Neural progenitor cell (in vitro differentiated cells): Measurements from ENCODE around the gene CFAP157. TPM values are rescaled to one million over a fixed set of nuclear protein-coding genes. Genes with fewer than 3 reads are reported as not detected.

Experiments used
- DNase-seq: peaks from one replicate; pipeline ENCODE4 v3.0.0-alpha.2; 2016; ENCODE audit warnings: low spot score
- H2AFZ ChIP-seq: fragments of 200-600 bp; sonication (generic); replicated peaks from 2 replicates; pipeline ENCODE4 v1.6.1; 2016; ENCODE audit warnings: antibody characterized with exemption
- H3F3A ChIP-seq: fragments of 200-600 bp; sonication (generic); 2 replicates; pipeline ENCODE4 v1.6.1; 2016; ENCODE audit warnings: antibody characterized with exemption, low read depth
- H3K27ac ChIP-seq: fragments of 200-600 bp; sonication (generic); 2 replicates; pipeline ENCODE4 v1.5.1; 2016; ENCODE audit warnings: mild to moderate bottlenecking
- H3K27me3 ChIP-seq: fragments of 200-600 bp; sonication (generic); 2 replicates; pipeline ENCODE4 v1.6.1; 2016; ENCODE audit warnings: mild to moderate bottlenecking, moderate library complexity
- H3K36me3 ChIP-seq: fragments of 200-600 bp; sonication (generic); 2 replicates; pipeline ENCODE4 v1.5.1; 2016
- H3K4me1 ChIP-seq: fragments of 200-600 bp; sonication (generic); 2 replicates; pipeline ENCODE4 v1.6.1; 2016; ENCODE audit warnings: mixed run types
- H3K4me2 ChIP-seq: fragments of 200-600 bp; sonication (generic); 2 replicates; pipeline ENCODE4 v1.6.1; 2016
- H3K4me3 ChIP-seq: fragments of 200-600 bp; sonication (generic); 2 replicates; pipeline ENCODE4 v1.5.1; 2016
- H3K79me2 ChIP-seq: fragments of 200-600 bp; sonication (generic); 2 replicates; pipeline ENCODE4 v1.6.1; 2016; ENCODE audit warnings: low read depth
- H3K9ac ChIP-seq: fragments of 200-600 bp; sonication (generic); 2 replicates; pipeline ENCODE4 v1.6.1; 2016
- H3K9me3 ChIP-seq: fragments of 200-600 bp; sonication (generic); 2 replicates; pipeline ENCODE4 v1.5.1; 2016; ENCODE audit warnings: low read depth
- H4K20me1 ChIP-seq: fragments of 200-600 bp; sonication (generic); 2 replicates; pipeline ENCODE4 v1.6.1; 2016; ENCODE audit warnings: low read depth
- H3K27ac Mint-ChIP-seq: 3 replicates; pipeline ENCODE4 v1.8.0; 2021; ENCODE audit warnings: mixed read lengths
- H3K27me3 Mint-ChIP-seq: 2 replicates; pipeline ENCODE4 v1.8.0; 2022; ENCODE audit warnings: low read depth, mild to moderate bottlenecking, inconsistent platforms, moderate library complexity, mixed read lengths; ENCODE audit not compliant: insufficient read depth
- H3K36me3 Mint-ChIP-seq: 3 replicates; pipeline ENCODE4 v1.8.0; 2021; ENCODE audit warnings: mixed read lengths
- H3K4me1 Mint-ChIP-seq: 3 replicates; pipeline ENCODE4 v1.8.0; 2021; ENCODE audit warnings: mixed read lengths
- H3K4me3 Mint-ChIP-seq: 3 replicates; pipeline ENCODE4 v1.8.0; 2021; ENCODE audit warnings: mild to moderate bottlenecking, moderate library complexity, mixed read lengths
- H3K9me3 Mint-ChIP-seq: 3 replicates; pipeline ENCODE4 v1.8.0; 2020; ENCODE audit warnings: mixed read lengths
- CTCF ChIP-seq: fragments of 200-600 bp; sonication (generic); IDR thresholded peaks from 2 replicates; pipeline ENCODE4 v1.5.1; 2017; ENCODE audit warnings: antibody characterized with exemption, mild to moderate bottlenecking
- EZH2 ChIP-seq: fragments of 200-600 bp; sonication (generic); IDR thresholded peaks from 2 replicates; pipeline ENCODE4 v1.6.1; 2017; ENCODE audit warnings: antibody characterized with exemption, mild to moderate bottlenecking, moderate library complexity
- EZH2phosphoT487 ChIP-seq: fragments of 200-600 bp; sonication (generic); IDR thresholded peaks from 2 replicates; pipeline ENCODE4 v1.6.1; 2017; ENCODE audit warnings: antibody characterized with exemption
- total RNA-seq: library from RNA; depleted of rRNA; stranded (reverse); fragments of >200 nt; gene quantifications from 2 replicates; pipeline ENCODE4 v1.2.3, GENCODE V29; 2015; ENCODE audit warnings: low replicate concordance

CFAP157 gene
- total RNA-seq, 1 donor from 2014 or later: not detected

GRCh38 chr9:127731938-127732337 lies 25.1 kb downstream of the CFAP157 start:
- H3K9me3 Mint-ChIP-seq: no peaks in the 10 kb centered on the region
- Histone ChIP-seq H3F3A (peaks cover 10% of the 10 kb centered on the region), H3K4me2 (no peak overlapping the region), H3K4me1 (peaks cover 13% of the 10 kb centered on the region), H4K20me1 (no peaks in the 10 kb centered on the region), H3K9me3 (no peaks in the 10 kb centered on the region), H3K79me2 (no peaks in the 10 kb centered on the region), H3K4me3 (no peak overlapping the region), H3K9ac (no peak overlapping the region), H3K27ac (no peak overlapping the region), H3K36me3 (no peaks in the 10 kb centered on the region), H3K27me3 (no peaks in the 10 kb centered on the region), H2AFZ (no peak overlapping the region)
- H3K4me3 Mint-ChIP-seq: no peak overlapping the region
- no peak for TF ChIP-seq CTCF
- peaks cover 3% of the 10 kb centered on the region for H3K27me3 Mint-ChIP-seq
- H3K4me1 Mint-ChIP-seq: peaks cover 24% of the 10 kb centered on the region
- H3K27ac Mint-ChIP-seq: no peak overlapping the region
- H3K36me3 Mint-ChIP-seq: no peaks in the 10 kb centered on the region
- DNase-seq: no peak

GRCh38 chr9:127732444-127732843 lies 25.7 kb downstream of the CFAP157 start:
- Mint-ChIP-seq H3K27ac (peak overlapping the region; percentile 83), H3K36me3 (no peaks in the 10 kb centered on the region)
- no peak for DNase-seq

GRCh38 chr9:127733614-127734013 lies 26.8 kb downstream of the CFAP157 start:
- H3K4me1 ChIP-seq: peaks cover 13% of the 10 kb centered on the region
- H3F3A ChIP-seq: peaks cover 10% of the 10 kb centered on the region
- TF ChIP-seq CTCF (no peak), EZH2 (no peak), EZH2phosphoT487 (no peak)
- no peaks in the 10 kb centered on the region for H3K27me3 ChIP-seq
- Mint-ChIP-seq H3K27me3 (peaks cover 3% of the 10 kb centered on the region), H3K4me1 (peaks cover 28% of the 10 kb centered on the region), H3K36me3 (no peaks in the 10 kb centered on the region), H3K27ac (no peak overlapping the region), H3K9me3 (no peaks in the 10 kb centered on the region), H3K4me3 (peak overlapping the region; percentile 86)
- H3K36me3 ChIP-seq: no peaks in the 10 kb centered on the region
- H3K79me2 ChIP-seq: no peaks in the 10 kb centered on the region
- no peaks in the 10 kb centered on the region for H3K9me3 ChIP-seq
- H3K9ac ChIP-seq: no peak overlapping the region
- H2AFZ ChIP-seq: no peak overlapping the region
- H3K4me2 ChIP-seq: no peak overlapping the region
- DNase-seq: no peak
- H3K4me3 ChIP-seq: no peak overlapping the region
- H3K27ac ChIP-seq: no peak overlapping the region
- H4K20me1 ChIP-seq: no peaks in the 10 kb centered on the region

More at GRCh38 chr9:127732444-127732843, 25.7 kb downstream of the CFAP157 start:
- Histone ChIP-seq H4K20me1 (no peaks in the 10 kb centered on the region), H3K27ac (no peak overlapping the region), H3K36me3 (no peaks in the 10 kb centered on the region), H3F3A (peaks cover 10% of the 10 kb centered on the region), H3K4me1 (peaks cover 13% of the 10 kb centered on the region), H3K9ac (no peak overlapping the region), H3K9me3 (no peaks in the 10 kb centered on the region), H3K79me2 (no peaks in the 10 kb centered on the region), H3K4me2 (no peak overlapping the region), H3K4me3 (no peak overlapping the region), H2AFZ (no peak overlapping the region), H3K27me3 (no peaks in the 10 kb centered on the region)
- Mint-ChIP-seq H3K4me1 (peaks cover 28% of the 10 kb centered on the region), H3K9me3 (no peaks in the 10 kb centered on the region), H3K27me3 (peaks cover 3% of the 10 kb centered on the region), H3K4me3 (no peak overlapping the region)
- TF ChIP-seq EZH2phosphoT487 (no peak), CTCF (no peak), EZH2 (no peak)
